Measurements from ENCODE around the gene CDC25C.

Gene CDC25C

DNA sequence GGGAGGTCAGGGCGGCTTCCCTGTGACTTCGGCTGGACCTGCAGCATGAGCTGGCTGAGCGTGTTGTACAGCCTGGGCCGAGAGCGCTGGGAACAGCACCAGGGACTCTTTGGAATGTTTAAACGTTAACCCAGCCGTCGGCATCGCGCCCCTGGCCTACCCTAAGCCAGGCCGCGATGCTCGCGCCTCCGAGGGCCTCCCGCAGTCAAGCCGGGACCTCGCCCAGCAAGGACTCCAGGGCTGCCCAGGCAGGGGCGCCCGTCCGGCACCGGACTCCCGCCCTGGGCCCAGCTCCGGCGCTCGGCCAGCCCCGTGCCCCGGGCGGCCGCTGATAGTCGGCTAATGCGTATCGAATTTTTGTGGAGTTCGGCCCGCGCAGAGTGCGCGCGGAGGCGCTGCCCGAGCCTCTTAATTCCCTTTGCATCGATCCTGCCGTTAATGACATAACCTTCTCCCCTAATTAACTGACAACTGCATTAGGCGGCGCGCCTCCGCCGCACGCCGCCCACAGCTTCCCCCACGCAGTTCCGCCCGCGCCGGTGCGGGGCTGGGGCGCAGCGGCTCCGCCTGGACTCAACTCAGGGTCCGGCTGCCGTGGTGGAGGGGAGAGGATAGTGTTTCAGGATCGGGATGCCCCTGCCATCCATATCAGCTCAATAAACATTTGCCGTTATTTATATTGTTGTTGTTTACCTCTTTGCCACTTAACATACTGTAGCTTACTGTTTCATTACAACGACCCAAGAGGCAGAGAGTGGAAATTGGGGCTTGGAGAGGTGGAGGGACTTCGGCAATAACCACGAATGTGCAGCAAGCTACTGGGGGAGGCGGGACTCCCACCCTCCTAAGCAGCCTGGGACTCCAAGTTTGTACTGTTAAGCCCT lies 89.7 kb downstream of the CDC25C start:
- Mint-ChIP-seq H3K4me3 (peak overlapping the region; percentile 72), H3K9me3 (peaks cover 15% of the 10 kb centered on the region)
- DNase-seq: peak; percentile 60

GRCh38 chr5:138240650-138241385 lies 90.8 kb downstream of the CDC25C start:
- Mint-ChIP-seq H3K27ac (no peak overlapping the region), H3K9me3 (peaks cover 15% of the 10 kb centered on the region), H3K27me3 (ENCODE audit: low read depth, poor library complexity) (peaks cover 65% of the 10 kb centered on the region), H3K4me1 (peaks cover 44% of the 10 kb centered on the region), H3K4me3 (peak overlapping the region; percentile 69), H3K36me3 (ENCODE audit: low read depth) (no peaks in the 10 kb centered on the region)
- TF ChIP-seq CTCF (IDR thresholded peaks at IDR 0.05): no peak
- DNase-seq: no peak

More for the DNA sequence above, 89.7 kb downstream of the CDC25C start:
- H3K27me3 Mint-ChIP-seq (ENCODE audit: low read depth, poor library complexity): peaks cover 57% of the 10 kb centered on the region
- H3K4me1 Mint-ChIP-seq: peaks cover 55% of the 10 kb centered on the region
- no peak for TF ChIP-seq CTCF (IDR thresholded peaks at IDR 0.05)
- H3K27ac Mint-ChIP-seq: no peak overlapping the region
- H3K36me3 Mint-ChIP-seq (ENCODE audit: low read depth): no peaks in the 10 kb centered on the region

GRCh38 chr5:138238034-138238433 lies 93.6 kb downstream of the CDC25C start:
- H3K27ac Mint-ChIP-seq: no peak overlapping the region
- peaks cover 65% of the 10 kb centered on the region for H3K27me3 Mint-ChIP-seq (ENCODE audit: low read depth, poor library complexity)
- H3K9me3 Mint-ChIP-seq: peaks cover 15% of the 10 kb centered on the region
- no peaks in the 10 kb centered on the region for H3K36me3 Mint-ChIP-seq (ENCODE audit: low read depth)
- no peak overlapping the region for H3K4me3 Mint-ChIP-seq
- no peak for DNase-seq
- peaks cover 19% of the 10 kb centered on the region for H3K4me1 Mint-ChIP-seq
- TF ChIP-seq CTCF (IDR thresholded peaks at IDR 0.05): no peak
